Dedifferentiated amniotic fluid mesenchymal stem cell (primary cell): ENCODE results near the gene ARHGAP20.
"Not testable (repeated sequence)": the region's sequence is repeated elsewhere in the genome, so short reads cannot be mapped to it uniquely, and the experiment has no call there.

ENCODE experiments used
- DNase-seq: peaks from one replicate; pipeline ENCODE4 v3.0.0-alpha.2; 2016; ENCODE audit errors: extremely low spot score

The ARHGAP20 gene

DNA sequence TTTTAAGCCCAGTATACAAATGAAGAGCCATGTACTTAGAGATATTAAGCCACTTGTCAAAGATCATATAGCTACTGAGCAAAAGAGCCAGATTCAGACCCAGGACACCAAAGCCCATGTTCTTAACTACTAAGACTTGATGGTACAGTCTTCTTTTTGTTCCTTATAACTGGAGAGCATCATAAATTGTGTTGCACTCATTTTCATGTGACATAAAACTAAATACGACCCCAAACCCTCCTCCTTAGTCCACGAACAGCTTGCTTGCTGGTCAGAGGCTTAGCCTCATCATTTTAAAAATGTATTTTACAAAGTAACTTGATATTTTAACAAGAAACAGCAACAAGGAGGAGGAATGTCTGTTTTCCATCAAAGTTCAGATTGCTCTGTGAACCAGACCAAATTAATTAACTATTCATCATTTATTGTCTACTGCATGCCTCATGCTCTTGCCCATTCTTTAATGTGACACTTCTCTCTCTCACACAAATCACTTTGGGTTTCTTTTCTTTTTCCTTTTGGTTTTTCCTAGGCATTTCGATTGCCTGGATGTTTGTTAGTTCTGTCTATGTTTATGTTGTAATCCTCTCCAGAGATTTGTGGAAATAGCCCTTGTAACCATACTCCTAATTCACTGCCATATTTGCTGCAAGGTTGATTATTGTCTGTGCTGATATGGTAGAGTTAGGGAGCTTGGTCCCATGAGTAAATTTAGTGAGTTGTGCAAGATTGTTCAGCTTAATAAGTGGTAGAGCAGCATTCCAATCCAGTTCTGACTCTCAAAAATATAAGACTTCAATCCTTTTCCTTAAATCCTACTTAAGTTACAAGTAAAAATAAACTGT is 8.4 kb upstream of the ARHGAP20 start:
- DNase-seq: peak; percentile 44

DNA sequence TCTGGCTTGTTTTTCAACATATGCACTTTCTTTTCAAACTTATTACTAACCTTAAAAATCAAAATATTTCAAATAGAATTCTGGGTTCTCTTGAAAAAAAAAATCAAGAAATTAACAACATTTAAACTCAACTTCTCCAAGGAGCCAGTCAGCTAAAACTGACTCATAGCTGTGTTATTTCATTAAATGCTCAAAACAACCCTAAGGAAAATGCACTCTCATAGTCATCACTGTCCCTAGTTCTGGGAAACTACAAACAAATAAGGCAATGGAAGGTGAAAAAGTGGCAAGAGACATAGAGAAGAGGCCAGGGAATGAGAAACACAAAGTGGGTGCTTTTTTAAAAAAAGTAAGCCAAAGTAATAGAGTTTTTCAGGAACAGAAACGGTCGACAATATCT is 4.1 kb upstream of the ARHGAP20 start:
- peak; percentile 39 for DNase-seq

DNA sequence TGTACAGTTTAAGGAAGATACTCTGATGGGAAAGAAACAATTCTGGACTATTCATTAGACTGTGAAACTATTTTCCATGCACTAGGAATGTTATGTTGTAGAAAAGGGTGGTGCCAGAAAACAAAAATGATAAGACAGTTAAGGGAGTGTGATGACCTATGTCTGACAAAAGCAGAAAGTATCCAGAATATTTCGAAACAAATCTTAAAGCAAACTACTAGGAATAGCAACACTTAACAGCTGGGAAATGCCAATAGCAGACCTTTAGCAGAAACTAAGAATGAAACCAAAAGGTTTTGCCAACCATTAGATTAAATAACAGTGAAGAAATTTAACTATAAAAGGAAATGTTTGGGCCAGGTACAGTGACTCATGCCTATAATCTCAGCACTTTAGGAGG is 3.3 kb upstream of the ARHGAP20 start:
- peak; percentile 55 for DNase-seq

DNA sequence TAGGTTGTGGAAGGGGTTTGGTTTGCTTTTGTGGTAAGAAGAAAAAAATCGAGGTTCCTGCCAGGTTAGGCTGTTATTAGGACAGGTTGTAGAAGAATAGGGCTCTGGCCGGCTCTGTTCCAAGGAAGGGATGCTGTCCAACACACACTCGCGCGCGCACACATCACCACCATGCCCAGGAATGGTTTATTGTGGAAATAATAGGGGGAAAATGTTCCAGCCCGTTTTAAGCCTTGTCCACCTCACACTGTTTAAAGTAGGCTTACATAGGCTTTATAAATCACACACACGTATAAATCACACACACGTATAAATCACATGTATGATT is 1.2 kb upstream of the ARHGAP20 start:
- no peak for DNase-seq

DNA sequence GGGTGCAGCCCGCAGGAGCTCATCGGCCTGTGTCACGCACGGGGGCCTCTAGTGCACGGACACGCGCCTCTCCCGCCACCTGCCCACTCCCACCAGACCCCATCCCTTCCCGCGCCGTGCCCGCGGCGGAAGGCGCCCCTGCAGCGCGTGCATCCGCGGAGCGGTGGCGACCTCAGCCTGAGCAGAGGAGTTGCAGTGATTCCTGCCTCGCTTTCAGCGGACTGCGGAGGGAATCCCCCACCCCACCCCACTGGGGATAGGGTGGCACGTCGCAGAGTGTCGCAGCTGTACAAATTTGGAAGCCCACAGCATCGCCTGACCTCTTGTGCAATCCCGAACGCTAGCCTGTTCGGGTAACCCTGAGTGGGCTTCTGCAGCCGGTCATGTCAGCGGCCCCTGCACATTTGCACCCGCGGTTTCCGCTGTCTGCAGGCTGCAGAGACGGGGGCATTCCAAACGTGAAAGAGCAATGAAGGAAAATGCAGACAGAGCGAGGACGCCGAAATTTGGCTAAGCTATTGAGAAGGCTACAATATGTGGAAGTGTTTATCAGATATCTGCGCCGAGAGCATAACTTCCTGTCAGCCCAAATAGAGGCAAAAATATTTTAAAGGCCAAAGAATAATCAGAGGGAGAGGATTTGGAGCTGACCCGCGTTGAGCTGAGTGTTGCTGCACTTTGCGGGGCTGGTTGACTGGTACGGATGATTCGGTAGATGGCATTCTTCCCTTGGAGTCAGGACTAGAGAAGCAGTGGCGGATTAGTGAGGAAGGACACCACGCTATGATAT is 617 bp upstream of the ARHGAP20 start:
- peak; percentile 16 for DNase-seq

DNA sequence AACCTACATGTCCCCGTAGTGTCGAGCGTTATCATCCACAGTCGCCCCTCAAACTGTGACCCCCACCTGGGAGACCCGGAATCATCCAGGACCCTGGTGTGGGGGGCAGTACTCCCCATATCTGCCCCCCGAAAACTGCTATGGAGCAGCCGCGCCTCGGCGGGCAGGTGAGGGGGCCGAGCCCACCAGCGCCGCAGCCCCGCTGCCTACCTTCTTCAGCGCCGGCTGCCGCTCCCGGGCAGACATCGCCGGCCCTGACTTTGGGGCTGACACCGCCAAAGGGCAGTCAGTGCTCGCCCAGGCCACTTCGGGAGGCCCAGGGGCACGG is 825 bp downstream of the ARHGAP20 start:
- no peak for DNase-seq

DNA sequence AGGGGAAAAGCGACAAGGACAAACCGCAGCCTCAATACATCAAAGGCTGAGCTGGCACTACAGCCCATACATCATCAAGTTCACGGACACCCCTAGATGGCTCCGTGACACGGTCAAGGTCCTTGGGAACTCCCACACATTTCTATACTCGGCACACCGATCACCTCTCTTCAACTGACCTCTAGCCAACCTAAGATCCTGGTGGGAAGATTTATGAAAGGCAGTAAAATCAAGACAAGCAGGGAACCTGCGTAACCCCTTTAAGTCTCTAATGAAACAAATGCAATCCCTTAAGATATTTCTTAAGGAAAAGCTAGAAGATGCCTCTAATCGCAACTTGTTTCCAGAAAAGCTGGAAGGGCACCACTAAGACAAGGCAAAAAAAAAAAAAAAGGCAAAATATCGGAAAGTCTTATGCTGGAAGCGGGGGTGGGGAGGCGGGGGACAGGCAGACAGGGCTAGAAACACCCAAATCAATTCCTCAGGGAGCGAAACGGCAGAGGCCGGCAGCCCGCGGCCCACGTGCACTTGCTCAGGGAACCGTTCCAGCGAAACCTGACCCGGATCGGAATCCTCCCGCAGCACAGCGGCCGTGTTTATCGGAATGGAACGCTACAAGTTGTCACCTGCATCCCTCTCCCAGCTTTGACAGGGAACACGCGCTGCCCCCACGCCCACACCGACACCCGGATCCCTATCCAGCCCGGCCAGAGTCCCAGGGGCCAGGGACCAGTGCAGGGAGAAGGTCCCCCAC is 1.4 kb downstream of the ARHGAP20 start:
- peak; percentile 25 for DNase-seq

DNA sequence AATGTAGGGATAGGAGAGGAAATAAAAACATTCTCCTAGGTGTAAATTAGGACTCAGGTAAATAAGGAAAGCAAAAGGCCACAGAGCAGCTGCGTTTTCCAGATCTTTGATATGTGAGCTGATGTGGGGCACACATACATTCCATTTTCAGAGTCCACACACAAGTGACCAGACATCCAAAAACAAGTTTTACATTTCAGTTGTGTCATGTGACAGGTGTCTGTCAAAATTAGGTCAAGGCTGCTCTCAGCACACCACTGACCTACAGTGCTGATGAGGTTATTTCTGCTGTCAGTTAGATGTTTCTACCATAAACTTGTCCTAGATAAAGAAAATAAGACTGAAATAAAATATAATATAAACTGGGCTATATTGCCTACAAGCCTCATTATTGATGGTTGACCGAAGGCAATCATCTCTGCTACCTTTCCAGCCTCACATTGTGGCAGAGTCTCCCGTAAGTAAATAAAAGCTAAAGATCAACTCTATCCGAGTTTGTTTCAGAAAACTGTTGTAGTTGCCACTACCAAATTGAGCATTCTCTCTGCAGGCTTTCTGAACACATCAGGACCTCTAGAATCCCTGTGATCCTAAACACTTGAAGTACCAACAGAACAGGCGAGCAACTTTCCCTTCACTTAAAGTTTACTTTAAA is 7.9 kb downstream of the ARHGAP20 start:
- no peak for DNase-seq

DNA sequence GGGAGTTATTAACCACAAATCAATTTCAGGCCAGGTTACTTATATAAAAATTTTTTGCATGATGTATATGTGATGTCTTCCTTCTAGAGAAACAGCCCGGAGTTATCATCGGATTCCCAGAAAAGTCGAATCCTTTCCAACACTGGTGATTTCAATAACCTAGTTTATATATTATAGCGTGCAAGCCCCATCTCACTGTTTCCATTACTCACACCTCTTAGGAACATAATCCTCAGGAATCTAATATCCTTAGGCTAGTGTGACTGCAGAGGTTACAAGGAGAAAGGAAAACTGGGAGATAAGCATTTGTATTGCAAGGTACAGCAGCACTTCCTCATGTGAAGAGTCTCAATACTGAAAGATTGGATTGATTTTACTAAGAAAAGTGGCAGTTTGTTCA is 20.3 kb downstream of the ARHGAP20 start:
- no peak for DNase-seq

DNA sequence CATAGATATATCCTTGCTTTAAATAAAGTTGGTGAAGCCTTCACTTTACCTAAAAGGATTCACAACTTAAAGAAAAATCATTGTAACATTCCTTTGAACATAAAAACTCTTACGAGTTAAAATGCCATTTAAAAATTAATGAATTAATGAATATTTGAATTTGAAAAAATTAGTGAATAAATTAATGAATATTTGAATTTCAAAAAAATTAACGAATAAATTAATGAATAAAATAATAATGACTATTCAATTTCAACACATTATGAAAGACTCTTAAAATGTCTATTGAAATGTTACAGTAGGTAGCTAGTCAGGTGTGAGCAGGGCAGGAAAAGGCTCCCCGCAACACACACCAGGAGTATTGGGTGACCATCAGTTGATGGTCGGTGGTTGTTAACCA is 22.9 kb downstream of the ARHGAP20 start:
- no peak for DNase-seq

DNA sequence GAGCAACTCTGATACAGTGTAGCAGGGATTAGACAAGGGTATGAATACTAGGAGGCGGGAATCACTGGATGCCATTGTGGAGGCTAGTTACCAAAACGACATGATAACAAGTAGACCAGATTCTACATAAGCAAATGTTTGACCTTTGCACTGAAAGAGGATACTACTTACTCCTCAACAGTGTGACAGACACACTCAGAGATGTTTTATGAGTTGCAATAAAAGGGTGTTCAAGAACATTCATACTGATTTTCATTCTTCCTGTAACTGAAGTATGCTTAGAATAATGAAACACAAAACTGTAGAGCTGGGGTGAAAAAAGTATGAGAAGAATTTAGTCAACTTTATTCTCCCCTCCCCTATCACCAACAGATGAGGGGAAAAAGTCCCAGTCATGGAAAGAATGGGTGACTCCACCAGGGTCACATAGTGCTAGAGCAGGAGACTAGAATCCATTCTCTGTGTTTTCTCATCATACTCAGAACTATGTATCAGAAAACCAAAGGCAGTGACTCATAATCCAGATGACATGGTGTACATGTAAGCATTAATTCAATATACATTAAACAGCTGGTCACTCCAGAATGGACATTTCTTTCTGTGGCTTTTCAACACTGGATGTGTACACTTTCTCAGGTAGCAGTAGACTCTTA is 32.8 kb downstream of the ARHGAP20 start:
- no peak for DNase-seq

DNA sequence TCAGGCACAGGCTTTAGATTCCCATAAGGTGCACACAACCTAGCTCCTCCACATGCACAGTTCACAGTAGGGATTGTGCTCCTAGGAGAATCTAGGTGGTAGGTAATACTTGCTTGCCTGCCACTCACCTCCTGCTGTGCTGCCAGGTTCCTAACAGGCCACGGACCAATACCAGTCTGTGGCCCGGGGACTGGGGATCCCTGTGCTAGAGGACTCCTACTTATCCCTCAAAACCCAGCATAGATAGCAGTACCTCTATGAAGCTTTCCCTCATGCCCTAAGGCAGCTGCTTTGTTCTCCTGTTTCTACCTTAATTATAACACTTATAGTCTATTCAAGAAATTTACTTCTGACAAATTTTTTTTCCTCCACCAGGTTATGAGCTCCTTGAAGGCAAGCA is 36.7 kb downstream of the ARHGAP20 start:
- DNase-seq: no peak

DNA sequence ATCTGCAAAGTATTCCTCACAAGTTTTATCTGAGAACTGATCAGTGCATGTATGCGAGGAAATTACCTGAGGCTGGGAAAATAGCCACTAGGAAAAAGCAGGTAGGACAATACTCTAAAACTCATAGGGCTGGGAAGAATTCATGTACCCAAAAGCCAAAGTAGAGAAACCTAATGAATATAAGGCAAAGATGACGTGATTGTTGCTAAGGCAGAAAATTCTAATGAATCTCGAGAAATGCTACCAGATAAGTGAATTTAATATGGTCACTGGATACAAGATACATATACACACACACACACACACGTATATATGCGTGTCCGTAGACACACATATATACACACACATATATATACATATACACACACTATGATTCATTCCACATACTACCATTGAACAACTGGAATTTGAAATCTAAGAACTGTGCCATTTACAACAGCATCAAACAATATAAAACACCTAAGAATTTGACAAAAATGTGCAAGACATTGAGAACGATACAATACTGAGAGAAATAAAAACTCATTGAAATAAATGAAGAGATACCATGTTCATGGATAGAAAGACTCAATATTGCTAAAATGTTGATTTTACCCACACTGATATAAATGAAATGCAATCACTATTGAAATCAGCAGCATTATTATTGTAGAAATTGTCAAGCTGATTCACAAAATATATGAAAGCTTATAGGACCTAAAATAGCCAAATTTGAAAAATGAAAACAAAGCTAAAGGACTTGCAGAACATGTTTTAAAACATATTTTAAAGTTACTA is 46.4 kb downstream of the ARHGAP20 start:
- DNase-seq: no peak

DNA sequence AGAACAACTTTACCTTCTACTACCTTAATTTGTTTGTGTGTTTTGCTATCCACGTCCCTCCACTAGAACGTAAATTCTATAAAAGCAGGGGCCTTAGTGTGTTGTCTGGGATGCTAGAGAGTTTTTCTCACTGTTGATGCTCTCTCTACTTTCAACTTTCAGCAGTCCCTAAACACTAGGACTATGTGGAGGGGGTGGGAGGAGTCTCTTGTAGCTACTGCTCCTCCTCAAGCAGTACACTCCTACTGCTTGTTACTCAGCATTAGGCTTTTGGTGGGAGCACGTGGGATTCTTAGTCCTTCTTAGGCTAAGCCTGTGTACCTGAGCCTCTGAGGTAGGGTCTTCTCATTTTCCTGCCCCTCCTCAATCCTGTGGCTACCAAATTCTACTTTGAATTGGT is 56.3 kb downstream of the ARHGAP20 start:
- DNase-seq: no peak

DNA sequence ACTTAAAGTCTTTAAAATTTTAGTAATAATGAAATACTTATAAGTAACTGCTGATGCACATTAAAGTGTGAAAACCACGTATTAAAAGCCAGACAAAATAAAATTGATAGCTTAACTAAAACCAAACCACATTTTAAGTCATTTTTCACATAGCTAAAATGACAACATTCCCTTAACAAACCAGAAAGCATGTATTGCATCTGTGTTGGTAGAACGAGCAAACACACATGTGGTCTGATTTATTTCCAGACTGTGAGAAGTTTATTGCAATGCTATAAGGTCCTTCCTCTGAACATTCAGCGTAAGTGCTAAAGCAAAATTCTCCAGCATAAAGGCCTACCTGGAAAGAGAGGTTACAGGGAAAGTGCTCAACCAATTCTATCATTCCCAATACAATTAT is 57.8 kb downstream of the ARHGAP20 start:
- DNase-seq: no peak

DNA sequence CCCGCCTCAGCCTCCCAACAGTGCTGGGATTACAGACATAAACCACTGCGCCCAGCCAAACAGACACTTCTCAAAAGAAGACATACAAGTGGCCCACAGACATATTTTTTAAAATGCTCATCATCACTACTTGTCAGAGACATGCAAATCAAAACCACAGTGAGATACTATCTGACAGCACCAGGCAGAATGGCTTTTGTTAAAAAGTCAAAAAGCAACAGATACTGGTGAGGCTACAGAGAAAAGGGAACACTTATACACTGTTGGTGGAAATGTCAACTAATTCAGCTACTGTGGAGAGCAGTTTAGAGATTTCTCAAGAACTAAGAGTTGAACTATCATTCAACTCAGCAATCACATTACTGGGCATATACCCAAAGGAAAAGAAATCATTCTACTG is 67.0 kb downstream of the ARHGAP20 start:
- DNase-seq: no peak

DNA sequence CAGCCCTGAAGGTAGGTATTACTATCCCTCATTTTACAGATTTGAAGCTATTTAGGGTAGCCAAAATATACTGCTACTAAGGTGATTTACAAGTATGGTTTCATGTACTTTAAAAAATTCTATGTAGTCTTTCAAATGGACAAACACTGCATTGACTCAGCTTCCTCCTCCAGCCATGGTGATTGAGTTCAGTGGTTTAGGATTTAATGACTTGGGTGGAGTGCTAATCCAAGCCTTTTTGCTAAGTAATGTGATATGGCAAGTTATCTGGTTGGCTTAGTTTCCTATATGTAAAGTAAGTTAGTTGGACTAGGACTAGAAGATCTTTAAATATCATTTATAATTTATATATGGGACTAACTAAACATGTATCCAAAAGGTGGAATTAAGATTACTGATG is 77.9 kb downstream of the ARHGAP20 start:
- DNase-seq: no peak

DNA sequence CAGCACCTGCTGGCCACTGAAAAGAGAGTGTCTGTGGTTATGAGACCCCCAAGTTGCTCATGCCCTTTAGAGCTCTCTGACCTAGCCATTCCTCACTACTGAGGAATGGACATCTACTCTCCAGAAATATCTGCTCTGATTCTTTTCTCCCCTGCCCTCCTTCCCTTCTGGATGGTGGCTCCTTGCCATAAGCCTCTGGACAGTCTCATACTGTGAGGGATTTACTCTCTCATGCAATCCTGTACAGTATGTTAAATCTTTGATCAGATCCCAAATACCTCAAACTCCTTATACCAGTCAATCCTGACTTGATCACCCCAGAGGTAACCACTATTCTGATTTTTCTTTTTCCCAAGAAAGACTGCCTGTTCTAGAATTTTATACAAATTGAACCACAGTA is 80.7 kb downstream of the ARHGAP20 start:
- DNase-seq: no peak

DNA sequence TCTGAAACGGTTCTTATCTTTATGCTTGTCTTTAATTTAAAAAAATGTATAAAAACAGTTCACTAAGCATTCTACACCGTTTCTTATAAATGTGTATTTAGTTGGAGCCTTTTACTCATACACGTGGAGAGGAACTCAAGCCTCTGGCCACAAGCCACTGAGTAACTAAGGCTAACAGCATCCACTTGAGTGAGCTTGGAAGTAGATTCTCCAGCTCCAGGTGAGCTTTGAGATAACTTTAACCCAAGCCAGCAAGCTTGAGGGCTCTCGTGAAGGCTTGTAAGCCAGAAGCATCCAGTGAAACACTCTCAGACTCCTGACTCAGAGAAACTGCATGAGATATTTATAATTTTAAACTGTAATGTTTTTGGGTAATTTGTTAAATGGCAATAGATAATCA is 82.6 kb downstream of the ARHGAP20 start:
- DNase-seq: no peak

DNA sequence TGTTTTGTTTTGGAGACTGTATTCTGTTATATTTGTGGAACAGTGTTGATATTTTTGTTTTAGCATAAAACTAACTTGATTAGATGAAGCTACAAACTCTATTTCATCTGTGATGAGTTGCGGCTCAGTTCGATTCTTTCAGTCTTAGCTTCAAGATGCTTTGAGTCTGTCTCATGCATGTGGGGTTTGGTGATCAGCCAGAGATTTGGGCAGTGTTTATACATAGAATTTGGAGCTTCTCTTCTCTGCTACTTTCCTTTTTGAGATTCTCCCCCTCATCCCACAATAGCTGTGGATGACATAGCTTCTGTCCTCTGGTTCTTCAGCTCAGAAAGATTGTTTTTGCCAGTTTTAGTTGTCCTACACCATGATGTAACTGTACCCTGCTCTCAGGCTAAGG is 90.4 kb downstream of the ARHGAP20 start:
- no peak for DNase-seq

DNA sequence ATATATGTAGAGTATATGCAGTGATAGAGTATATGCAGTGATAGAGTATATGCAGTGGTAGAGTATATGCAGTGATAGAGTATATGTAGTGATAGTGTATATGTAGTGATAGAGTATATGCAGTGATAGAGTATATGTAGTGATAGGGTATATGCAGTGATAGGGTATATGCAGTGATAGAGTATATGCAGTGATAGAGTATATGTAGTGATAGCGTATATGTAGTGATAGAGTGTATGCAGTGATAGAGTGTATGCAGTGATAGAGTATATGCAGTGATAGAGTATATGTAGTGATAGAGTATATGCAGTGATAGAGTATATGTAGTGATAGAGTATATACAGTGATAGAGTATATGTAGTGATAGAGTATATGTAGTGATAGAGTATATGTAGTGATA is 92.9 kb downstream of the ARHGAP20 start:
- not testable (repeated sequence) for DNase-seq
